Upper lobe of left lung (tissue), 4 donors: ENCODE measurements around the gene MYBBP1A.

Experiments used
- CTCF ChIP-seq, 6 experiments: fragments of 450-650 bp in 4 of 6; fragments of 200-600 bp in 2 of 6; sonication (generic) in 2 of 6; IDR thresholded peaks; one replicate each; pipeline ENCODE4 v1.5.1; 2016 to 2019; ENCODE audit warnings: antibody characterized with exemption in 6 of 6
- POLR2A ChIP-seq, 4 donors: fragments of 450-650 bp; IDR thresholded peaks; one replicate each; pipeline ENCODE4 v1.5.1; 2016 to 2017; ENCODE audit warnings: antibody characterized with exemption in 4 of 4, mild to moderate bottlenecking in 2 of 4

- TF ChIP-seq CTCF (IDR thresholded peaks at IDR 0.05): no peak
- no peak for TF ChIP-seq POLR2A (IDR thresholded peaks at IDR 0.05)
Observed at GRCh38 chr17:4523946-4524345, 31.2 kb downstream of the MYBBP1A start.
